CD4-positive, alpha-beta T cell treated with Interleukin-1 beta for 1 hour (primary cell): ENCODE measurements around the gene DPT.

Experiments used
- DNase-seq, 2 donors: peaks; one replicate each; pipeline ENCODE4 v3.0.0-alpha.2; 2020 to 2022

The DPT gene

DNA sequence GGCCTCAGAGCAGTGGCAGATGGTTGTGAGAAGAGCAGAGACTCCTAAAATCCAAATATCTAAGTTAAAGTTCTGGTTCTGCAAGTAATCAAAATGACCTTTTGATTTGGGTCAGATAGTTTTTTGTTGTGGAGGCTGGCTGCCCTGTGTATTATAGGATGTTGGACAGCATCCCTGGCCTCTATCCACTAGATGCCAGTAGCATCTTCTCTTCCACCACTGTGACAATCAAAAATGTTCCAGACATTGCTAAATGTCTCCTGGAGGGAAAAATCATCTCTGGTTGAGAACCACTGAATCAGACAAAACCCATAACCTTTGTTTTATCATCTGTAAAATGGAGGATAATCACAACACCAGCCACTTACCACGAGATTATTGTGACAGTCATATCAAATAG is 5.9 kb upstream of the DPT start:
- DNase-seq, result no peak

DNA sequence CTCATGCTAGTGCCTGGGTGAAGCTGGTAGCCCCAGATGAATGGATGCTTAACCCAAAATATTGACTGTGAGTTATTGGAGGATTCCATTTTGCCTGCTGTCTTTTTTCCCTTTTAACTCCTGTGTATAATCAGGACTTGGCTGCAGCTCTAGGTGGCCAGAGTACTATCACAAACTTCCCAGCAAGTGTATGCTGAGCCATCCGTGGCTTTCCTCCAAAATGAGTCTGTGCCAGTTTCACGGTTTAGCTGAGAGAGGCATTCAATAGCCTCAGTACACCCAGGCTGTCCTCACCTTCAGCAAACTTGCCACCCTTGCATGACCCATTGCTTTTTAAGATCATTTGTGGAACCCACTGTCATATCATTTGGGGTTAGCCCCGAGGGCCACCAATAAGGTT is 5.3 kb upstream of the DPT start:
- DNase-seq, result no peak

DNA sequence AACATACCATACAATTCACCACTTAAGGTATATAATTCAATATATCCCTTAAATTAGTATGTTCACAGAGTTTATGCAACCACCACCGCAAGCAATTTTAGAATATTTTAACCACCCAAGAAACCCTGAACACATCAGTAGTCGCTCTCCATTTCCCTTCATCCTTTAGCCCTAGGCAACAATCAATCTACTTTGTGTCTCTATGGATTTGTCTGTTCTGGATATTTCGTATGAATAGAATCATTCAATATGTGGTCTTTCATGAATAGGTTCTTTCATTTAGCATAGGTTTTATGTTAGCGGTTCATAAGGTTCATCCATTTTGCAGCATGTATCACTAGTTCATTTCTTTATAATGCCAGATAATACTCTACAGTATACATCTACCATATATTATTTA is 4.2 kb upstream of the DPT start:
- no peak for DNase-seq

DNA sequence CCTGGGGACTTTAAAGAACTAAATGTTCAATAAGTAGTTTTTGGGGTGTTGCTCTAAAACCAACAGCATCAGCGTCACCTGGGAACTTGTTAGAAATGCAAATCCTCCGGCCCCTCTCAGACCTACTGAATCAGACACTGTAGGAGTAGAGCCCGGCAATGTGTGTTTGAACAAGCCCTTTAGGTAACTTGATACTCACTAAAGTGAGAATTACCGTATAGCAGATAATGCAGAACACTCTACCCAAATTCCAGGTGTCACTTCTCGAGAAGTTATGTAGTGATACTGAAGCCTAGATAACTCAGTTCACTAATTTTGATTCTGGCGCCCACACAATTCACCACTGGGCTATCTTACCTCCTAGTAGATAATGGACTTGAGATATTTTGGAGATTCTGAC is 3.7 kb upstream of the DPT start:
- no peak for DNase-seq

DNA sequence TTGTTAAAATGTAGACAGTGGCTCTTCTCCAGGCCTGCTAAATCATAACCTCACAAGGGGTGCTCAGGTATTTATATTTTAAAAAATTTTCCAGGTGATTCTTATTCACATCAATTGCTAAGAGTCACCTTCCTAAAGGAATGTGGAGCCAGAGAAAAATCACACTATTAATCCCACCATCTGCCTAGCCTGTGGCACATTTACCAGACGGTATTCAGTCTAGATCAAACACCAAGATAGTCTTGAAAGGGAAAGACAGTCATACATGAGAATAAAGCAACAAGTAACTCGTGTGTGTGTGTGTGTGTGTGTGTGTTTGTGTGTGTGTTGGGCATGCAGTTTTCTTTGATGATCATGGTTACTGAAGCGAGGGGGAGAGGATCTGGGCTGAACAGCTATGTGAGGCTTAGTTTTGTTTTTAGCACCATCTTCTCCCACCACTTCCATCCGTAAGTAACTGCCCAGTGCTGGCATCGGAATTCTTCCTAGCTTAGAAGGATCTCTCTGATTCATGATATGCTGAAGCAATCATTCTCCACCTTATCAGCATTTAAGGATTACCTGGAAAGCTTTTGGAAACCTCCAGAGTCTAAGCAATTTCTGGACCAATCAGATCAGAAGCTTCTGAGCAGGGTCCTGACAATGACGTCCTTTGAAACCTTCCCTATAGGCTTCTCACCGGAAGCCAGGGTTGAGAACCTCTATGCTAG is 2.4 kb upstream of the DPT start:
- DNase-seq, result no peak

DNA sequence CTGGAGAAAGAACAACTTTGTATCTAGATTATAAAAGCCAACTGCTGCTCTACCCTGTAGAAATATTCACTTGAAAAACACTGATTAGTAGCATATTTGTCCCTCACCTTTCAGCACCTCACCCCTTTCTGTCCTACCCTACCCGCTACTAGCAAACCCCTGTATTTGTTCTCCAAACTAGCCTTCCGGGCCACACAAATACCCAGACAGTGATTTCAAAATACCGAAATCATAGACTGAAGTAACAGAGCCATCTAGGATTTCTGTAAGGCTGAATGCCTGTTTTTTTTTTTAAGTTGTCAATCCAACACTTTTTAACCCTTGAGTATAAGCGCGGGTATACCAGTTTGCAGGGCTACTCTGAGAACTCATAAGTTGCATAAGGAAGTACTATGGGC is 398 bp upstream of the DPT start:
- DNase-seq, result no peak

DNA sequence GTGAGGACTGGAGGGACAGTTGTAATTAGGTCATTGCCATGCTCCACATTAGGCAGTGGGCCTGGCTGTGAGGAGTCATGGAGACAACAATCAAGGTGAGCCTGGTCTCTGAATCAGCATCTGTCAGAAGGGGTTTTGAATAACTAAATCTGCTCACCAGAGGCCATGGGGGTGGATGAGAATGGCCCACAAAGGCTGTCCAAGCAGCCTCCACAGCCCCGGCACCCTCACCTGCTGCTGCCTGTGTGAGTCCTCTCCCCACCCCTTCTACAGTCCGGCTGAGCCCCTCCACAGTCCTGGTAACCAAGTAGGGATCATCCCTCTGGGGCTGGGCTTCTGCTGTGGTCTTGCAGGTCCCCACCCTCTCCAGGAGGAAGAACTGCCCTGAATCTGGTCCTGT is 2.3 kb downstream of the DPT start:
- no peak for DNase-seq

DNA sequence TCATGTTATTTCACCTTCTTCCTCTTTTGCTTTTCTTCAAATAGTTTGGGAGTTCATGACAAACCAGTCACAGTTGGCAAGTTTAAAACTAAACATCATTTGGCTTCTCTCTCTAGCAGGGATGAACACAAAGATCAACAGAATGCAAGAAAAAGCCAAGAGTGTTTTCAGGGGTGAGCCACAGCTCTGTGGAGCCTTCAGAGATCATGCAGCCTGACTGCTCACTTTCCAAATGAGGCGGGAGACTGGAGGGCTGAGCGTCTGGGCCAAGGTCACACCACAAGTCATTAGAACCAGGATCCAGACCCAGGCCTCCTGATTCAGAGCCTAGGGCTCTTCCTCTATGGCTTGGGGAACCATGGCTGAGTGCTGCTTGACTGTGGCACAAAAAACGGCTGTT is 2.7 kb downstream of the DPT start:
- DNase-seq, result no peak

DNA sequence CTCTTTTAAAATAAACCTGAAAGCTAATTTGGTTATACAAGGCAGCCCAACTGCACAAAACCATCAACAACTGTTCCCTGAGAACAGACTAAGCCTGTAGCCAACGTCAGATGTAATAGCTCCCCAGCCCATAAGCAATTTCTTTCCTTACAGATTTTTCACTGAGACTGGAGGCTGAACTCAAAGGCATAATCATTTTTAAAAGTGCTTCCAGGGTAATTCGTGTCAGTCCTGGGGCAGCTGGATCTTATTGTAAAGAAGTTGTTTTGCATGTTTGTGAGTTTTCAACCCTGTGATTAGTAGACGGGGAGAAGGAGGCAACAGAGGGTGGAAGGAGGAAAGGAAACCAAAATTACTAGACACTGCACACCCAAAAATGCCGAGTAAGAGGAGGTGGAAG is 3.2 kb downstream of the DPT start:
- DNase-seq, result no peak

DNA sequence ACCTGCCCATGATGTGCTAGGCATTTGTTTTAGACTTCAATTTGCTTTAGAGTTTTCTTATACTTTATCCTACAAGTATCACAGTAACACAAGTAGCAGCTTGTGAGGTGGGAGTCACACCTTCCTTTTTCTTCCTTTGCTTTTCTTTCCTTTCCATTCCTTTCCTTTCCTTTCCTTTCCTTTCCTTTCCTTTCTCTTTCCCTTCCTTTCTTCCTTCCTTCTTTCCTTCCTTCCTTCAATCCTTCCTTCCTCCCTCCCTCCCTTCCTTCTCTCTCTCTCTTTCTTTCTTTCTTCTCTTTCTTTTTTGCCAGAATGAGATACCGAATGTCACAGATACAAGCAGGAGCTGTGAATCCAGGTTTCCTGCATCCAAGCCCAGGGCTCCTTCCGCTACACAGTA is 3.9 kb downstream of the DPT start:
- DNase-seq, result no peak

DNA sequence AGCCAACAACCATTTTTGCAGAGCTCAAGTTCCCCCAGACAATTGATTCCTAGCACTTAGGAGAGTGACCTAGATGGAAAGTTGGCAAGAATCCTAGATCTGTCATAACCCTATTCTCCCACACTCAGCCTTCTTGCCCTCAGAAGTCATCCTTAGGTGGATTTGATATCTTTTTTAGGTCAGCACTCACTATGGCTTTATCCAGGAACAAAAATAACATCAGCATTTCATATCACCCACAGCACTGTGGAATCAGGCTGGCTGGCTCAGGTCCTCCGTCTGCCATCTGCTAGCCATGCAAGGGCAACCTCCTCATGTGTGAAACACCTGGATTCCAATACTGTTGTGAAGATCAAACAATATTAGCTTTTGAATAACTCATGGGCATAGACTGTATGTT is 6.0 kb downstream of the DPT start:
- no peak for DNase-seq

DNA sequence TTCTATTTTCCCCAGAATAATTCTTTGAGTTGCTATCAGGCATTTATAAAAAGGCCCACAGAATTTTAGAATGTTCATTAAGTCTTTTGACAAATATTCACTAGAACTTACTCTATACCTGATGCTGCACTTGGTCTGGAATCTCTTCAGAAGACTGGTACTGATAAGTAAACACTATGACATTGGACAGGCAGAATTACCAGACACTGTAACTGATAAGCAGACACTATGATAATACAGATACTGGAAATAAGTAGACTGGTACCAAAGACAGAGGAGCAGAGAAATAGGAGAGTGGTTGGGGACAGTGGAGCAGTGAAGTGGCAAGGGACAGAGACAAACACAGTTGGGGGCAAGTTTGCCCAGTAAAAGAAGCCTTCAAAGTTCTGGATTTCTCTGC is 8.2 kb downstream of the DPT start:
- no peak for DNase-seq

DNA sequence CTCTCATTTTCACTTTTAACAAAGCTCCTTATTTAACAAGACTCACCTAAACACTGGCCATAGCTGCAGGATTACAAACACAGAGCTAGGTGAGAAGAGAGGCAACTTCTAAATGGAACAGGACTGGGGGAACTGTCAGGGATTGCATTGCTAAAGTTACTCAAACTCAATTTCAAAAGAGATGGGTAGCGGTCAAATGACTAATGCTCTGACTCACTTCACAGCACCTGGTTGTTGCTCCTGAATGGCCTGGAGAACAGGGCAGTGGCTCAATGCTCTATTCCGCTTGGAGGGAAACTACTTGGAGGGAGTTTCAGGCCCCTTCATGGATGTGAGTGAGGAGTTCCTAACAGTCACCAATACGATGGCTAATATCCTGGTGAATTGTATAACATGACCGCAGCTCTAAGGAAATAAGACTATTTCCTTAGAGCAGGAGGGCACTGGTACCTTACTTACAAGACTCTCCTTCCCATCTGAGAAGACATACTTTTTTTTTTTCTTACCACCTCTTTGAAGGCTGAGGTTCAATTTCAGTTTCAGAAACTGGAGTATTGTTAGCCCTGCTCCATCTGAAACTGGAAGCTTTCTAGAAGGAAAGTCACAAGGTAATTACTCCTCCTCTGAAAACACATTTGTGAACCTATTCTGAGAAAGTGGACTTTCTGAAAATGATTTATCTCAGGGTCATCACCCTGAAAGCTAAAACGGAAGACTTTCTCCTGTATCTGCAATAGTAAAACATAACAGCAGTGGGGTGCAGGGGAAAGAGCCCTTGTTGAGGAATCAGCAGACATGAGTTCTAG is 9.5 kb downstream of the DPT start:
- DNase-seq, result no peak

DNA sequence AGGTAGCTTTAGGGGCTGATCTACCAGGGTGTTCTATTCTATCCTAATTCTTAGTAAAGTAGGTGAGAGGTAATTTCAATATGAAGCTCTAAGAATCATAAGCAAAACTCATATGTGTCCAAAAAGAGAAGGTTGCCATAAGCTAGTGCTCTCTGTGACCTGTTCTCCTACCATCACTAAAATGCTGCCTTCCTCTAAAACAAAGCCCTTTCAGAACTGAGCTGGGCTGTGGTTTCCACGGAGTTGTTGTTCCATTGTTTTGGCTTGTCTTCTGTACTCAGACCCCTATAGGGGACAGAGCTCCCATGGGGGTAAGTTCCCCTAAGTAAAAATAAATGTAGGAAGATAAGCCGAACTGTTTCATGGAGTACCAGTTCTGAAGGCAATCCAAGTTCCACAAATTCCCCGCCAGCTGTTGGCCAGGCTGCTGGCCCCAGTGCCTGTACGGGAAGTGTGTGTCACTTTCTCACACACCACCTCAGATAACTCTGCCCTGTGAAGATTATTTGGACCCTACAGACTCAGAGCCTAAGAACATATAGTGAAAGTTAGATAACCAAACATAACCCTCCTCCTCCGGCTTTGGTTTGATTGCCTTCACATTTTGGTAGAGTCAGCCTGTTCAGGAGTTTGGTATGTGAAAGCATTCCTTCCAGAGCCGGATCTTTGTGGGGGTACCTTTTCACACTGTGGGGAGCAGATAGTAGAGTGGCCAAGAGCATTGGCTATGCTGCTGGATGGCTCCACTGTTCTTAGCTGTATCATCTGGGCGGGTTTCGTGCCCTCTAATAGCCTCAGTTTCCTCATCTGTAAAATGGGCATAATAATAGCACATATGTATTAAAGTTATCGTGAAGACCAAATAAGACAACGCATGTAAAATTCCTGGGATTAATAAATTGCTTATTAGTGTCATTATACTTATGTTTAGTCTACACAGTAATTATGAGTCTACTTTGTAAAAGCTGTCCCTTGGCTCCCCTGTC is 10.8 kb downstream of the DPT start:
- no peak for DNase-seq

DNA sequence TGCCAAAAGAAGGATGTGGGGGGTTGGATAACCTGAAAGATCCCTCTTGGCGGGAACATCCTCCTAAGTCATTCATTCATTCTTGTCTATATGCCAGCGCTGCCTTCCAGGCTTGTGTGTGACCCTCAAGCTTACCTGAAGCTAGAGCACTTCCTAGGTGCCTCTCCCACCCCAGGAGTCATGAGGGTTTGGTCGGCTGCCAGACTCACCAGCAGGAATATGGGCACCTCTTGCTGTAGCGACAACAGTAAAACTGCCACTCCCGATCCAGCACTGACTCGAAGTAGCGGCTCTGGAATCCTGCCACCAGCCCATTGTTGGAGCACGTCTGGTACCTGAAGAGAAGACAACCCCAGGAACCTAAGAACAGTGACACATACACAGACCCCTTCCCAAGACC is 15.0 kb downstream of the DPT start:
- DNase-seq, result no peak

DNA sequence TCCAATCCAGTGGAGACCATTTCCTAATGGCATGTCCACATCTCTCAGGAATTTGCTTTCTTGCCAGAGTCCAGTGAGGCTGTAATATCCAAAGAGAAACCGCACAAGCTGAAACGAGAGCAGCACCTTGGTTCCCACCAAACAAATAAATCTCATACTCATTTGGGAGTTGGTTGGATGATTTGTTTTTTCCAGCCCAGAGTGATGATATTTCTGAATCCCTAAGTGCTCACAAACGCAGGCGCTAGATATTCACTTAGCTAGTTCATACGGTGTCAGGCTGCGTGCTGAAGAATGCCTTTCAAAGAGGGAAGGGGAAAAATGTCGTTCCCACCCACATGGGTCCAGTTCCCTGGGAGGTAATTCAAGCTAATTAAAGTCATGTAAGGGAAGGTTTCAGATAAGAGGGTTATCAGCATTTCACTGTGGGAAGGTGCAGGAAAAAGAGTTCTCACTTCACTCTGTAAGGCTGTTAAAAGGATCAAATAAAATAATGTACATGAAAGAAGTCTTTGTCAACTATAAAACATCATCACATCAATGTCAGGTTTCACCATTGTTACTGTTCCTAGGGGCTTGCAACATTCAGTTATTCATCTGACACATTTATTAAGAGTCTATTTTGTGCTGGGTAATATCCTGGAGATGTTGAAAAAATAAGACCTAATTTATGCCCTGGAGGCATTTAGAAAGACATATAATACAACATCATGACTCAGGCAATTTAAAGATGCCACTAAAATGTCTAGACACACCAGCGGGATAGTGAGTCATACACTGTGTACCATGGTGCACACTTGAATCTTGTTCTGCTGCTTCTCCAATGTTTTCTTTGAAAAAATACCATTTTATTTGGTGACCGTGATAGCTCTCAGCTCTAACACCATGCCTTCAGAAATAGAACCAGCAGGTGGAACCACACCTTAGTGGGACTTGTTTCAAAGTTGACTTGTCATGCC is 19.3 kb downstream of the DPT start:
- DNase-seq, result no peak

DNA sequence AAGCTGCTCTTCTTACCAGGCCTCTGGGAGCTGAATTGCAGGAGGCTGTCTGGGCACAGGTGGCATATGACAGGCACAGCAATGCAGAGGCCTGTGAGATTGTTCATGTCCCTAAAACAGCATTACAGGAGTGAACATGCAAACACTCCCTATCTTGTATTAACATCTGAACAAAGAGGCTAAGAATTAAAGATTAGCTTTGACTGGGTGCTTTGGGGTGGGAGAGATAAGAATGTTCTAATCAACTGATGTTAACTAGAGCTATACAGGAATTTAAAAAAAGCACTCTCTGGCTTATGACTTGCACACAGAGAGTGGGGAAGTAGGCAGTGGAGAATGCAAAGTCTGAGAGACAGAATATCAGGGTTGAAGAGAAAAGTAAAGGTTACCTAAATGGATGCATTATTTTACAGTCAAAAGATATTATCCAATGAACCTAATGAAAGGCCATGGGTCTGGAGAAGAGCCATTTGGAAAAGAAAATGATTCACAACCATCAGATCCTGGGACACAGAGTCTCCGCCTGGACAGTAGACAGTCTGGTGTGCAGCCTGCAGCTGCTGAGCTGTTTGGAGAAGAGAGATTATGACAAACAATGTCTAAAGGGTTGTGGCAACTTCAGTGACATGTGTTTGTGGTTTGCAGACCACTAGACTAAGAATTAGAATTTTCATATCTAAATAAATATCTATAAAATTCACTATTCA is 20.2 kb downstream of the DPT start:
- DNase-seq, result no peak

DNA sequence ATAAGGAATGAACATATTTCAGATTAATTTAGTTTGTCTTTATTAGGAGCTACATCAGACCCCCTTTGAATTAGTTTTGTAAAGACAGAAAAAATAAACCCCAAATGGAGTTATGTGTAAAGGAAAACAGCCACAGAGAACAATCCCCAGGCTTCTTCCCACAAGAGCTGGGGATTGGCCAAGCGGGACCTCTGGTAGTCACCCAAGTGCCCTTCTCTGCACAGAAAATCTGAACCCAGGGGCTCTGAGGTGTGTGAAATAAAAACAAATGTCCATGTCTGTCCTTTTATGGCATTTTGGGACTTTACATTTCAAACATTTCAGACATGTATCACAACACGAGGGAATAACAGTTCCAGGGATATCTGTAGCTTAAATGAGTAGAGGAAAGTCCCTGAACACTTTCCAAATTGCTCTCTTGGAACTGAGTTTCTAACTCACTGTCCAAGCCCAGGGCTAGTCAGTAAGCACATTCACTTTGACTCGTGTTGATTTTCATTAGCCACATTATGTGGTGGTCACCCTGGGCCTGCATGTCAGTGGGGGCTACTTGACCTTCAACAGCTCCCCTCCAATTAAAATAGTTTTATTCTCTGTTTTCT is 22.5 kb downstream of the DPT start:
- DNase-seq, result no peak

DNA sequence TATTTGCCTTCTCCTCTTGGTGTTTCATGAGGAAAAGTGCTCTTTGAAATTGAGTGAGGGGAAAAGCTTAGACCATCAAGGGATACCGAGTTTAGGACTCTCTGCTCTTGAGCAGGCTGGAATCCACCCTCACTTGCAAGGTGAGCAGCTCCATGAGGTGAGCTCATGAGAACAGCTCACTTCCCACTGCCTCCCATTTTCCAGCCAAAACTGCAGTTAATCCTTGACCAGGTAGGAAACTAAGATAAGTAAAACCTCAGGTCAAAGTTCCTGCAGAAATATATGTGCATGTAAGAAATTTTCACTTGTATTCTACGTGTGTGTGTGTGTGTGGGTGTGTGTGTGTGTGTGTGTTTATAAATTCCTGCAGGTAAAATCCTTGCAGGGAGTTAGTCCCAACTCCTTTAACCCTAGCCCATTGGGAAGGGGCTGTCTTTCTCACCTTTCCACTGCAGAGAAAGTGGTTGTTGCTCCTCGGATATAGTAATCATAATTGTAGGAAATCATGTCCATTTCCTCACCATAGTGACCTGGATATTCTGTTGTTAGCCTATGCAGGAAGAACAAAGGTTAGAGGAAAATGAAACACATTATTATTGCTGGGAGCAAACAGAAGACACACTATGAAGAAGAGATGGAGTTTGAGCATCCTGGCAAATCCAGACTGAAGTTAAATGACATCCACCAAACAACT is 28.3 kb downstream of the DPT start:
- DNase-seq, result no peak

DNA sequence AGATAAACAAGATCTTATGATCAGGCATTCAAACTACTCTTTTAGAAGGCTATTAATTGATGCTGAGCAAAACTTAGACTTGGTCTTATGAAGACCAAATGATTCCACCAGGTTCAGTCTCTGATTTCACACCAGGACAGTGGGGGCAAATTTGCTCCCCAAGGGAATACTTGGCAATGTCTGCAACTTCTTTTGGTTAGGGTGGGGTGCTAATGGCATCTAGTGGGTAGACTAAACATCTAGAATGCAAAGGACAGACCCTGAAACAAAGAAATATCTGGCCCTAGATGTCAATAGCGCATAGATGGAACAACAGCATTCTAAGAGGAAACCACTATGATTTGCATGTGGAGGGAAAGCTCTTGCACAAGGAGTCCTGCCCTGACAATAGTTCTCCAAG is 30.6 kb downstream of the DPT start:
- no peak for DNase-seq
